Measurements from ENCODE around the gene WWC2.

DNA sequence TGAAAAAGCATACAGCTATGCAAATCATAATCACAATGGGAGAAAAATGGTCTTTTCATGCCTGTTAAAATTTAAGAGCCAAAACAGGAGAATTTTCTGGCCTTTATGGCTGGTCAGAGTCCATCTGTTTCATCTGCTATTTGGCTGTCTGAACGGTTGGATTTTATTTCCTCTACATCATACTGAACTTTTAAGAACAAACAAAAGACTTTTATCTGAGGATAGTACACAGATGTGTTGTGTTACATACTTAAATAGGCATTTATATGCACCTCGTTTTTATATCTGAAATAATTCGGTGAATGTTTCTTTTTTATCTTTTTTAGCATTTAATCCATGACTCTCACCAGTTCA is 18.0 kb upstream of the WWC2 start:
- TF ChIP-seq, protein P1, sequence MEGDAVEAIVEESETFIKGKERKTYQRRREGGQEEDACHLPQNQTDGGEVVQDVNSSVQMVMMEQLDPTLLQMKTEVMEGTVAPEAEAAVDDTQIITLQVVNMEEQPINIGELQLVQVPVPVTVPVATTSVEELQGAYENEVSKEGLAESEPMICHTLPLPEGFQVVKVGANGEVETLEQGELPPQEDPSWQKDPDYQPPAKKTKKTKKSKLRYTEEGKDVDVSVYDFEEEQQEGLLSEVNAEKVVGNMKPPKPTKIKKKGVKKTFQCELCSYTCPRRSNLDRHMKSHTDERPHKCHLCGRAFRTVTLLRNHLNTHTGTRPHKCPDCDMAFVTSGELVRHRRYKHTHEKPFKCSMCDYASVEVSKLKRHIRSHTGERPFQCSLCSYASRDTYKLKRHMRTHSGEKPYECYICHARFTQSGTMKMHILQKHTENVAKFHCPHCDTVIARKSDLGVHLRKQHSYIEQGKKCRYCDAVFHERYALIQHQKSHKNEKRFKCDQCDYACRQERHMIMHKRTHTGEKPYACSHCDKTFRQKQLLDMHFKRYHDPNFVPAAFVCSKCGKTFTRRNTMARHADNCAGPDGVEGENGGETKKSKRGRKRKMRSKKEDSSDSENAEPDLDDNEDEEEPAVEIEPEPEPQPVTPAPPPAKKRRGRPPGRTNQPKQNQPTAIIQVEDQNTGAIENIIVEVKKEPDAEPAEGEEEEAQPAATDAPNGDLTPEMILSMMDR (IDR thresholded peaks at IDR 0.05 in 2 of 3, conservative IDR thresholded peaks at IDR 0.05 in 1 of 3; ENCODE audit: borderline replicate concordance in 1 of 3, insufficient read depth in 1 of 3, low read depth in 2 of 3, low read length in 2 of 3) = no peak
- TF ChIP-seq SRF (IDR thresholded peaks at IDR 0.05; ENCODE audit: low read depth) (no peak), RAD21 (IDR thresholded peaks at IDR 0.05; ENCODE audit: low read depth) (no peak), SP1 (IDR thresholded peaks at IDR 0.05; ENCODE audit: low read depth) (no peak), ZNF274 (IDR thresholded peaks at IDR 0.05; ENCODE audit: low read depth, low read length) (no peak), EZH2 (IDR thresholded peaks at IDR 0.05) (no peak)
- TF ChIP-seq, protein P2, sequence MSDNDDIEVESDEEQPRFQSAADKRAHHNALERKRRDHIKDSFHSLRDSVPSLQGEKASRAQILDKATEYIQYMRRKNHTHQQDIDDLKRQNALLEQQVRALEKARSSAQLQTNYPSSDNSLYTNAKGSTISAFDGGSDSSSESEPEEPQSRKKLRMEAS (IDR thresholded peaks at IDR 0.05) = no peak
- TF ChIP-seq, protein P3, sequence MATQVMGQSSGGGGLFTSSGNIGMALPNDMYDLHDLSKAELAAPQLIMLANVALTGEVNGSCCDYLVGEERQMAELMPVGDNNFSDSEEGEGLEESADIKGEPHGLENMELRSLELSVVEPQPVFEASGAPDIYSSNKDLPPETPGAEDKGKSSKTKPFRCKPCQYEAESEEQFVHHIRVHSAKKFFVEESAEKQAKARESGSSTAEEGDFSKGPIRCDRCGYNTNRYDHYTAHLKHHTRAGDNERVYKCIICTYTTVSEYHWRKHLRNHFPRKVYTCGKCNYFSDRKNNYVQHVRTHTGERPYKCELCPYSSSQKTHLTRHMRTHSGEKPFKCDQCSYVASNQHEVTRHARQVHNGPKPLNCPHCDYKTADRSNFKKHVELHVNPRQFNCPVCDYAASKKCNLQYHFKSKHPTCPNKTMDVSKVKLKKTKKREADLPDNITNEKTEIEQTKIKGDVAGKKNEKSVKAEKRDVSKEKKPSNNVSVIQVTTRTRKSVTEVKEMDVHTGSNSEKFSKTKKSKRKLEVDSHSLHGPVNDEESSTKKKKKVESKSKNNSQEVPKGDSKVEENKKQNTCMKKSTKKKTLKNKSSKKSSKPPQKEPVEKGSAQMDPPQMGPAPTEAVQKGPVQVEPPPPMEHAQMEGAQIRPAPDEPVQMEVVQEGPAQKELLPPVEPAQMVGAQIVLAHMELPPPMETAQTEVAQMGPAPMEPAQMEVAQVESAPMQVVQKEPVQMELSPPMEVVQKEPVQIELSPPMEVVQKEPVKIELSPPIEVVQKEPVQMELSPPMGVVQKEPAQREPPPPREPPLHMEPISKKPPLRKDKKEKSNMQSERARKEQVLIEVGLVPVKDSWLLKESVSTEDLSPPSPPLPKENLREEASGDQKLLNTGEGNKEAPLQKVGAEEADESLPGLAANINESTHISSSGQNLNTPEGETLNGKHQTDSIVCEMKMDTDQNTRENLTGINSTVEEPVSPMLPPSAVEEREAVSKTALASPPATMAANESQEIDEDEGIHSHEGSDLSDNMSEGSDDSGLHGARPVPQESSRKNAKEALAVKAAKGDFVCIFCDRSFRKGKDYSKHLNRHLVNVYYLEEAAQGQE (IDR thresholded peaks at IDR 0.05; ENCODE audit: low read depth) = no peak
